GM23248 (cell line): Measurements from ENCODE around the gene CLEC18B. TPM values are rescaled to one million over a fixed set of nuclear protein-coding genes. Genes with fewer than 3 reads are reported as not detected.
"Not testable (repeated sequence)": the region's sequence is repeated elsewhere in the genome, so short reads cannot be mapped to it uniquely, and the experiment has no call there.

Source experiments
- DNase-seq: peaks from one replicate; pipeline ENCODE4 v3.0.0-alpha.2; 2015
- H2AFZ ChIP-seq: fragments of 200-600 bp; sonication (generic); 2 replicates; pipeline ENCODE4 v1.6.1; 2016; ENCODE audit warnings: antibody characterized with exemption
- H3F3A ChIP-seq: fragments of 200-600 bp; sonication (generic); 2 replicates; pipeline ENCODE4 v1.6.1; 2016; ENCODE audit warnings: mild to moderate bottlenecking, antibody characterized with exemption, mixed run types; ENCODE audit not compliant: insufficient read depth
- H3K27ac ChIP-seq: fragments of 200-600 bp; sonication (generic); 2 replicates; pipeline ENCODE4 v1.5.1; 2016; ENCODE audit warnings: mild to moderate bottlenecking
- H3K27me3 ChIP-seq: fragments of 200-600 bp; sonication (generic); replicated peaks from 2 replicates; pipeline ENCODE4 v1.6.1; 2016; ENCODE audit warnings: mild to moderate bottlenecking; ENCODE audit not compliant: insufficient read depth
- H3K36me3 ChIP-seq: fragments of 200-600 bp; sonication (generic); 2 replicates; pipeline ENCODE4 v1.6.1; 2016; ENCODE audit warnings: low read depth, mild to moderate bottlenecking
- H3K4me1 ChIP-seq: fragments of 200-600 bp; sonication (generic); 2 replicates; pipeline ENCODE4 v1.6.1; 2016; ENCODE audit warnings: mild to moderate bottlenecking; ENCODE audit not compliant: insufficient read depth
- H3K4me2 ChIP-seq: fragments of 200-600 bp; sonication (generic); one replicate; pipeline ENCODE4 v1.6.1; 2016; ENCODE audit warnings: mild to moderate bottlenecking; ENCODE audit not compliant: unreplicated experiment
- H3K4me3 ChIP-seq: fragments of 200-600 bp; sonication (generic); 2 replicates; pipeline ENCODE4 v1.5.1; 2016; ENCODE audit warnings: mild to moderate bottlenecking
- H3K79me2 ChIP-seq: fragments of 200-600 bp; sonication (generic); 2 replicates; pipeline ENCODE4 v1.6.1; 2016; ENCODE audit warnings: mild to moderate bottlenecking; ENCODE audit not compliant: insufficient read depth
- H3K9ac ChIP-seq: fragments of 200-600 bp; sonication (generic); 2 replicates; pipeline ENCODE4 v1.6.1; 2016; ENCODE audit warnings: mild to moderate bottlenecking
- H3K9me2 ChIP-seq: fragments of 200-600 bp; sonication (generic); 2 replicates; pipeline ENCODE4 v1.6.1; 2016; ENCODE audit warnings: mixed run types, mild to moderate bottlenecking, moderate library complexity; ENCODE audit not compliant: insufficient read depth
- H3K9me3 ChIP-seq: fragments of 200-600 bp; sonication (generic); one replicate; pipeline ENCODE4 v1.6.1; 2017; ENCODE audit warnings: low read depth
- H4K20me1 ChIP-seq: fragments of 200-600 bp; sonication (generic); 2 replicates; pipeline ENCODE4 v1.6.0; 2016; ENCODE audit not compliant: insufficient read depth
- WGBS, 2 experiments: methylation state at CpG; one replicate each; pipeline ENCODE4 v1.1.6; 2015 to 2017; ENCODE audit warnings: low lambda C conversion rate in 2 of 2, low coverage in 1 of 2; ENCODE audit errors: missing lambda C conversion rate in 2 of 2; 5-methylcytosine and 5-hydroxymethylcytosine counted together
- in situ Hi-C: fragments of 300-500 bp; cut with MboI; formaldehyde crosslinking; loops from 2 replicates; pipeline ENCODE4 v1.15.0; 2020
- polyA plus RNA-seq: library from polyadenylated mRNA; unstranded; fragments of >200 nt; fragmentation: Nextera tagmentation; extraction: Ambion mirVana; gene quantifications from 2 replicates; pipeline ENCODE4 v1.2.1, GENCODE V29; 2016
- total RNA-seq: library from RNA; depleted of rRNA; stranded (reverse); fragments of >200 nt; shearing (Covaris generic); gene quantifications from 2 replicates; pipeline ENCODE4 v1.2.3, GENCODE V29; 2014

The CLEC18B gene
- total and polyA plus RNA-seq, 2 experiments from 2014 or later = 0.22 TPM; not detected in 1

- H3K4me3 ChIP-seq, H3K79me2 ChIP-seq, H3F3A ChIP-seq, DNase-seq, in situ Hi-C loops, H3K4me1 ChIP-seq, H4K20me1 ChIP-seq, H3K9me2 ChIP-seq, H3K27ac ChIP-seq, H3K36me3 ChIP-seq, H3K4me2 ChIP-seq, H3K27me3 ChIP-seq, H3K9ac ChIP-seq, H2AFZ ChIP-seq, H3K9me3 ChIP-seq: not testable (repeated sequence)
- 80 to 93% methylated on average over 3 of the region's 4 CpGs for WGBS, 2 experiments
Observed at GRCh38 chr16:74400238-74400637, 21.0 kb downstream of the CLEC18B start.

GRCh38 chr16:74398212-74398895 lies 22.9 kb downstream of the CLEC18B start:
- H3K9me3 ChIP-seq, H3F3A ChIP-seq, H3K36me3 ChIP-seq, H4K20me1 ChIP-seq, H3K79me2 ChIP-seq, H3K27ac ChIP-seq, H2AFZ ChIP-seq, H3K27me3 ChIP-seq, in situ Hi-C loops, H3K9ac ChIP-seq, H3K4me2 ChIP-seq, H3K4me1 ChIP-seq, H3K9me2 ChIP-seq, H3K4me3 ChIP-seq: not testable (repeated sequence)
- WGBS, 2 experiments = 12 to 14% methylated on average over 9 to 11 of the region's 15 CpGs
- peak; percentile 7 for DNase-seq

GRCh38 chr16:74396521-74397017 lies 24.7 kb downstream of the CLEC18B start:
- H3K79me2 ChIP-seq, H3K4me2 ChIP-seq, H3K9ac ChIP-seq, H4K20me1 ChIP-seq, H3K36me3 ChIP-seq, H3K27ac ChIP-seq, H3K9me2 ChIP-seq, in situ Hi-C loops, H2AFZ ChIP-seq, H3K27me3 ChIP-seq, H3K4me1 ChIP-seq, H3K9me3 ChIP-seq, H3K4me3 ChIP-seq, H3F3A ChIP-seq: not testable (repeated sequence)
- WGBS, 2 experiments = 38 to 43% methylated on average over 7 of the region's 7 CpGs
- peak; percentile 6 for DNase-seq

- H3K4me3 ChIP-seq, H3K27me3 ChIP-seq, H3K27ac ChIP-seq, H2AFZ ChIP-seq, H3K36me3 ChIP-seq, in situ Hi-C loops, DNase-seq, H3K9me2 ChIP-seq, H3K9me3 ChIP-seq, H3F3A ChIP-seq, H3K9ac ChIP-seq, H3K4me1 ChIP-seq, H3K79me2 ChIP-seq, H4K20me1 ChIP-seq, H3K4me2 ChIP-seq: not testable (repeated sequence)
- 63 to 75% methylated on average over 3 of the region's 5 CpGs for WGBS, 2 experiments
Observed at GRCh38 chr16:74394604-74395003, 26.7 kb downstream of the CLEC18B start.

GRCh38 chr16:74394131-74394530 lies 27.1 kb downstream of the CLEC18B start:
- H4K20me1 ChIP-seq, H2AFZ ChIP-seq, H3K4me3 ChIP-seq, H3K27me3 ChIP-seq, H3K9ac ChIP-seq, H3K79me2 ChIP-seq, H3K4me2 ChIP-seq, H3K4me1 ChIP-seq, H3F3A ChIP-seq, in situ Hi-C loops, DNase-seq, H3K9me2 ChIP-seq, H3K36me3 ChIP-seq, H3K27ac ChIP-seq, H3K9me3 ChIP-seq: not testable (repeated sequence)
- 87 to 88% methylated on average over 9 of the region's 9 CpGs for WGBS, 2 experiments

GRCh38 chr16:74391454-74392050 lies 29.7 kb downstream of the CLEC18B start:
- H3K4me3 ChIP-seq, H3K27me3 ChIP-seq, H3F3A ChIP-seq, DNase-seq, H3K27ac ChIP-seq, H3K9me3 ChIP-seq, H3K9me2 ChIP-seq, H3K36me3 ChIP-seq, H2AFZ ChIP-seq, H3K79me2 ChIP-seq, H4K20me1 ChIP-seq, H3K4me2 ChIP-seq, in situ Hi-C loops, H3K4me1 ChIP-seq, H3K9ac ChIP-seq: not testable (repeated sequence)
- 70 to 80% methylated on average over 7 to 9 of the region's 13 CpGs for WGBS, 2 experiments

GRCh38 chr16:74382339-74383034 lies 38.8 kb downstream of the CLEC18B start:
- DNase-seq, H3K27ac ChIP-seq, H3F3A ChIP-seq, H3K27me3 ChIP-seq, H4K20me1 ChIP-seq, in situ Hi-C loops, H3K9ac ChIP-seq, H3K4me1 ChIP-seq, H3K4me3 ChIP-seq, H3K36me3 ChIP-seq, H3K9me2 ChIP-seq, H2AFZ ChIP-seq, H3K9me3 ChIP-seq, H3K4me2 ChIP-seq, H3K79me2 ChIP-seq: not testable (repeated sequence)
- WGBS, 2 experiments = no CpG with 5 or more reads among the region's 6 CpGs
